HCT116 (cell line): ENCODE results near the gene CYRIA. TPM values are rescaled to one million over a fixed set of nuclear protein-coding genes. Genes with fewer than 3 reads are reported as not detected.

ENCODE experiments used
- ATAC-seq: fragments of 200-7000 bp; cut with Tn5 transposase; 2 replicates; pipeline ENCODE4 v1.9.1; 2020; ENCODE audit warnings: mild to moderate bottlenecking, moderate library complexity
- BruUV-seq: library from RNA; stranded (reverse); fragments of 400-500 nt; replicated peaks from 2 replicates; lab custom pipeline; 2021; lab: Mats Ljungman, UMichigan
- CTCF ChIA-PET: fragments of 300-600 bp; sonication (Branson Sonifier 250); formaldehyde crosslinking; loops from one replicate; lab custom pipeline; 2021; ENCODE audit warnings: antibody characterized with exemption; lab: Charles Lee
- POLR2A ChIA-PET: fragments of 300-600, 350-600 bp; sonication (Branson Sonifier 250); formaldehyde crosslinking; loops from one replicate; lab custom pipeline; 2021; ENCODE audit warnings: antibody characterized with exemption; lab: Charles Lee
- RAD21 ChIA-PET, 2 experiments: fragments of 300-600 bp; sonication (Branson Sonifier 250); formaldehyde crosslinking; loops; one replicate each; lab custom pipeline; 2023; ENCODE audit warnings: low total read pairs in 2 of 2; ENCODE audit not compliant: uncharacterized antibody in 2 of 2, unreplicated experiment in 2 of 2, low non-redundant PET in 1 of 2; lab: Charles Lee
- DNase-seq: peaks from one replicate; pipeline ENCODE4 v3.0.0-alpha.2; 2010; ENCODE audit warnings: low read depth, low spot score
- H2AFZ ChIP-seq: fragments of 200-600 bp; shearing (Covaris generic), sonication (generic); 2 replicates; pipeline ENCODE4 v1.6.1; 2017; ENCODE audit warnings: low read depth, mixed run types, mixed read lengths, antibody characterized with exemption, low read length; ENCODE audit not compliant: poor library complexity, severe bottlenecking
- H3K27ac ChIP-seq: 2 replicates; pipeline ENCODE4 v1.5.1; 2012; ENCODE audit warnings: low read depth, low read length
- H3K27me3 ChIP-seq: fragments of 200-600 bp; sonication (generic); 2 replicates; pipeline ENCODE4 v1.6.1; 2016; ENCODE audit warnings: mixed run types, low read length, mixed read lengths; ENCODE audit not compliant: insufficient read depth
- H3K36me3 ChIP-seq, 2 experiments: fragments of 200-500 bp in 1 of 2; fragments of 200-600 bp in 1 of 2; sonication (Bioruptor generic) in 1 of 2; sonication (generic) in 1 of 2; 2 replicates each; pipeline versions ENCODE4 v1.5.1 to v1.6.1; 2014 to 2016; ENCODE audit warnings: low read length in 2 of 2, inconsistent platforms in 1 of 2, mixed read lengths in 1 of 2, mixed run types in 1 of 2; ENCODE audit not compliant: insufficient read depth in 2 of 2, control insufficient read depth in 1 of 2
- H3K4me1 ChIP-seq, 2 experiments: fragments of 200-600 bp in 1 of 2; sonication (generic) in 1 of 2; 2 replicates each; pipeline versions ENCODE4 v1.5.1 to v1.6.1; 2012 to 2017; ENCODE audit warnings: low read length in 2 of 2, inconsistent platforms in 1 of 2, mild to moderate bottlenecking in 1 of 2, mixed read lengths in 1 of 2, mixed run types in 1 of 2, moderate library complexity in 1 of 2; ENCODE audit not compliant: insufficient read depth in 2 of 2, control insufficient read depth in 1 of 2
- H3K4me2 ChIP-seq: fragments of 200-600 bp; sonication (generic); 2 replicates; pipeline ENCODE4 v1.6.1; 2017; ENCODE audit warnings: mixed run types, low read length, mixed read lengths
- H3K4me3 ChIP-seq, 2 experiments: fragments of 200-600 bp in 1 of 2; sonication (generic) in 1 of 2; replicated peaks in 1 of 2; 2 replicates each; pipeline ENCODE4 v1.5.1; 2011 to 2016; ENCODE audit warnings: low read length in 2 of 2, control low read depth in 1 of 2, low read depth in 1 of 2, mild to moderate bottlenecking in 1 of 2, mixed read lengths in 1 of 2, mixed run types in 1 of 2
- H3K79me2 ChIP-seq: fragments of 200-600 bp; sonication (generic); 2 replicates; pipeline ENCODE4 v1.6.1; 2017; ENCODE audit warnings: mild to moderate bottlenecking, mixed run types, low read length, moderate library complexity, mixed read lengths; ENCODE audit not compliant: insufficient read depth
- H3K9ac ChIP-seq: fragments of 200-600 bp; sonication (generic); 2 replicates; pipeline ENCODE4 v1.6.1; 2016; ENCODE audit warnings: low read length, mixed read lengths
- H3K9me2 ChIP-seq: fragments of 200-600 bp; sonication (generic), shearing (Covaris generic); 2 replicates; pipeline ENCODE4 v1.6.1; 2017; ENCODE audit warnings: mixed run types, mild to moderate bottlenecking, moderate library complexity; ENCODE audit not compliant: insufficient read depth
- H3K9me3 ChIP-seq, 2 experiments: fragments of 200-500 bp in 1 of 2; fragments of 200-600 bp in 1 of 2; sonication (Bioruptor generic) in 1 of 2; sonication (generic) in 1 of 2; 2 replicates each; pipeline ENCODE4 v1.6.1; 2014 to 2017; ENCODE audit warnings: low read length in 2 of 2, mixed read lengths in 2 of 2, inconsistent platforms in 1 of 2, low read depth in 1 of 2, mild to moderate bottlenecking in 1 of 2, mixed run types in 1 of 2, moderate library complexity in 1 of 2; ENCODE audit not compliant: control insufficient read depth in 1 of 2, insufficient read depth in 1 of 2
- H4K20me1 ChIP-seq: fragments of 200-600 bp; sonication (generic), shearing (Covaris generic); 2 replicates; pipeline ENCODE4 v1.6.1; 2017; ENCODE audit warnings: mixed run types, mild to moderate bottlenecking, moderate library complexity; ENCODE audit not compliant: insufficient read depth
- CEBPB ChIP-seq: IDR thresholded peaks from 2 replicates; pipeline ENCODE4 v1.6.1; 2012; ENCODE audit warnings: low read depth
- ELF1 ChIP-seq: IDR thresholded peaks from 2 replicates; pipeline ENCODE4 v1.6.1; 2012; ENCODE audit warnings: low read depth, borderline replicate concordance
- EZH2phosphoT487 ChIP-seq: fragments of 200-600 bp; IDR thresholded peaks from 2 replicates; pipeline ENCODE4 v1.6.1; 2018; ENCODE audit warnings: antibody characterized with exemption, borderline replicate concordance
- FOSL1 ChIP-seq: IDR thresholded peaks from 2 replicates; pipeline ENCODE4 v1.6.1; 2012; ENCODE audit warnings: low read depth
- REST ChIP-seq: IDR thresholded peaks from 2 replicates; pipeline ENCODE4 v1.6.1; 2012; ENCODE audit warnings: low read depth
- SP1 ChIP-seq: IDR thresholded peaks from 2 replicates; pipeline ENCODE4 v1.6.1; 2012; ENCODE audit warnings: low read depth
- SRF ChIP-seq: IDR thresholded peaks from 2 replicates; pipeline ENCODE4 v1.6.1; 2012; ENCODE audit warnings: low read depth
- TCF7L2 ChIP-seq: IDR thresholded peaks from 2 replicates; pipeline ENCODE4 v1.7.0; 2011; ENCODE audit warnings: borderline replicate concordance, inconsistent platforms; ENCODE audit not compliant: insufficient read depth, insufficient read length; ENCODE audit errors: extremely low read depth
- ZBTB33 ChIP-seq: IDR thresholded peaks from 2 replicates; pipeline ENCODE4 v1.6.1; 2011; ENCODE audit warnings: mild to moderate bottlenecking, low read length, moderate library complexity; ENCODE audit not compliant: insufficient replicate concordance; ENCODE audit errors: extremely low read depth
- intact Hi-C: fragments of 100-400 bp; cut with micrococcal nuclease; formaldehyde crosslinking; loops from 2 replicates; pipeline ENCODE4 v1.10.0; 2022
- total RNA-seq: library from RNA; stranded (reverse); gene quantifications from one replicate; pipeline ENCODE4 v1.2.1, GENCODE V29; 2021; ENCODE audit not compliant: unreplicated experiment

Gene CYRIA
- total RNA-seq, 1 experiment from 2014 or later, result 0.44 TPM

GRCh38 chr2:16629044-16629443, 36.6 kb downstream of the CYRIA start:
- ATAC-seq, result no peak
- Histone ChIP-seq H3K27me3 (peaks cover 39% of the 10 kb centered on the region), H3K9me3 (no peaks in the 10 kb centered on the region), H2AFZ (no peak overlapping the region), H3K27ac (no peak overlapping the region), H3K79me2 (no peaks in the 10 kb centered on the region), H3K4me3 (no peak overlapping the region), H3K9ac (no peak overlapping the region), H3K36me3 (no peaks in the 10 kb centered on the region), H4K20me1 (no peaks in the 10 kb centered on the region), H3K4me1 (no peaks in the 10 kb centered on the region), H3K4me2 (no peak overlapping the region), H3K9me2 (no peaks in the 10 kb centered on the region)
- BruUV-seq, result no TSS peak
- no peak for DNase-seq
- TF ChIP-seq ZBTB33, result no peak
- TF ChIP-seq SP1, result no peak
- TF ChIP-seq FOSL1, result no peak
- TF ChIP-seq TCF7L2, result no peak
- no peak for TF ChIP-seq EZH2phosphoT487
- TF ChIP-seq REST, result no peak
- no peak for TF ChIP-seq ELF1
- TF ChIP-seq CEBPB, result no peak
- TF ChIP-seq SRF, result no peak
- CTCF ChIA-PET, result interaction anchor here (1.2 kb wide), 1 partner anchor 128 kb away, joined by 3 read pairs; no protein-coding TSS in a partner anchor
- intact Hi-C loops, result no loop called here
- POLR2A ChIA-PET, result no interaction called here
- RAD21 ChIA-PET, result no interaction called here
